Spleen (tissue), 11 donors: Measurements from ENCODE around the gene ANKRD60. TPM values are rescaled to one million over a fixed set of nuclear protein-coding genes. Genes with fewer than 3 reads are reported as not detected.

Source experiments
- DNase-seq: peaks from one replicate; pipeline ENCODE4 v3.0.0-alpha.2; 2020
- H3K27ac ChIP-seq, 8 donors: fragments of 200-600 bp; sonication (generic) in 7 of 8; 1 replicate in 4 of 8; 2 replicates in 4 of 8; pipeline versions ENCODE4 v1.5.0 to v1.8.0; 2016 to 2021; ENCODE audit warnings: inconsistent platforms in 4 of 8, mild to moderate bottlenecking in 4 of 8, moderate library complexity in 1 of 8
- H3K27me3 ChIP-seq, 7 donors: fragments of 200-600 bp; sonication (generic) in 6 of 7; replicated peaks in 1 of 7; 1 replicate in 4 of 7; 2 replicates in 3 of 7; pipeline versions ENCODE4 v1.5.0 to v1.8.0; 2016 to 2021; ENCODE audit warnings: inconsistent platforms in 3 of 7, mild to moderate bottlenecking in 1 of 7
- H3K36me3 ChIP-seq, 6 donors: fragments of 200-600 bp; sonication (generic) in 5 of 6; 1 replicate in 4 of 6; 2 replicates in 2 of 6; pipeline versions ENCODE4 v1.5.0 to v1.8.0; 2016 to 2021; ENCODE audit warnings: inconsistent platforms in 2 of 6
- H3K4me1 ChIP-seq, 6 donors: fragments of 200-600 bp; sonication (generic) in 5 of 6; 1 replicate in 3 of 6; 2 replicates in 3 of 6; pipeline versions ENCODE4 v1.5.0 to v1.8.0; 2016 to 2021; ENCODE audit warnings: inconsistent platforms in 3 of 6
- H3K4me3 ChIP-seq, 8 donors: fragments of 200-600 bp; sonication (generic) in 7 of 8; 1 replicate in 4 of 8; 2 replicates in 4 of 8; pipeline versions ENCODE4 v1.5.0 to v1.8.0; 2016 to 2021; ENCODE audit warnings: inconsistent platforms in 4 of 8, mild to moderate bottlenecking in 4 of 8, moderate library complexity in 2 of 8
- H3K9me3 ChIP-seq, 8 donors: fragments of 200-600 bp; sonication (generic) in 7 of 8; 1 replicate in 4 of 8; 2 replicates in 4 of 8; pipeline versions ENCODE4 v1.5.0 to v1.8.0; 2016 to 2021; ENCODE audit warnings: inconsistent platforms in 4 of 8
- CTCF ChIP-seq, 11 experiments: fragments of 200-600 bp in 7 of 11; fragments of 450-650 bp in 4 of 11; sonication (generic) in 4 of 11; IDR thresholded peaks in 8 of 11; conservative IDR thresholded peaks in 3 of 11; 1 replicate in 7 of 11; 2 replicates in 4 of 11; pipeline versions ENCODE4 v1.4.0 to v1.8.0; 2016 to 2021; ENCODE audit warnings: antibody characterized with exemption in 11 of 11, inconsistent platforms in 4 of 11, mild to moderate bottlenecking in 1 of 11
- POLR2A ChIP-seq, 3 donors: fragments of 450-650 bp; IDR thresholded peaks; one replicate each; pipeline ENCODE4 v1.5.1; 2017; ENCODE audit warnings: antibody characterized with exemption in 3 of 3, mild to moderate bottlenecking in 1 of 3
- POLR2AphosphoS5 ChIP-seq, 3 donors: sonication (generic); formaldehyde crosslinking; IDR thresholded peaks; one replicate each; pipeline ENCODE4 v1.5.1; 2017; ENCODE audit warnings: antibody characterized with exemption in 3 of 3
- WGBS, 5 donors: extraction: QIAGEN DNeasy Blood & Tissue Kit in 3 of 5; methylation state at CpG; one replicate each; pipeline versions ENCODE4 v1.1.5 to v1.1.7; 2013 to 2018; 5-methylcytosine and 5-hydroxymethylcytosine counted together
- intact Hi-C: fragments of 100-400 bp; cut with DNase I; formaldehyde crosslinking; loops from one replicate; pipeline ENCODE4 v1.15.0; 2023; ENCODE audit warnings: low total_unique reads
- polyA plus RNA-seq, 3 donors: library from polyadenylated mRNA; stranded (reverse); fragments of 200-250 nt; gene quantifications; one replicate each; pipeline ENCODE4 v1.2.1, GENCODE V29; 2013
- total RNA-seq, 7 donors: library from RNA; depleted of rRNA in 3 of 7; stranded (reverse); fragments of >200 nt in 3 of 7; fragmentation: NEBNext Ultra II Directional in 4 of 7; extraction: Animal tissue kit (Norgen Biotek cat#: 25700) in 4 of 7; gene quantifications; one replicate each; pipeline versions ENCODE4 v1.1.0 to v1.2.1, GENCODE V29; 2016 to 2021
- donor health status: healthy with polysubstance abuse.
- donor health status: DM: no; HTN: no; CAD: no; lungs with moderate emphysema.
- donor health status: DM: no; HTN: no; CAD: no.
- donor health status: Bipolar disorder and iron deficiency.
- donor health status: healthy.
- donor health status: DM: no; HTN: no; CAD: no.
- donor health status: DM: yes; HTN: yes; CAD: no.

ANKRD60 gene
- total and polyA plus RNA-seq, 10 donors, result not detected

GRCh38 chr20:58267389-58268215 is 39.1 kb upstream of the ANKRD60 start:
- H3K27ac ChIP-seq, result no peak overlapping the region
- peaks cover 0 to 99% (median 39%) of the 10 kb centered on the region in 6 donors for H3K36me3 ChIP-seq
- no peaks in the 10 kb centered on the region for H3K9me3 ChIP-seq
- DNase-seq, result no peak
- H3K4me3 ChIP-seq, result no peak overlapping the region
- intact Hi-C loops, result no loop called here
- TF ChIP-seq POLR2A (IDR thresholded peaks at IDR 0.05) (no peak), CTCF (IDR thresholded peaks at IDR 0.05 in 8 of 11, conservative IDR thresholded peaks at IDR 0.05 in 3 of 11) (no peak), POLR2AphosphoS5 (IDR thresholded peaks at IDR 0.05) (no peak)
- H3K27me3 ChIP-seq, result no peaks in the 10 kb centered on the region
- H3K4me1 ChIP-seq, result peaks cover 0 to 9% (median 4%) of the 10 kb centered on the region in 6 donors
- 82 to 95% (median 91%) methylated on average over 9 of the region's 9 CpGs for WGBS, 5 donors

- Histone ChIP-seq H3K4me1 (peaks cover 0 to 9% (median 4%) of the 10 kb centered on the region in 6 donors), H3K36me3 (peaks cover 0 to 87% (median 31%) of the 10 kb centered on the region in 6 donors), H3K4me3 (no peak overlapping the region), H3K27ac (no peak overlapping the region), H3K27me3 (no peaks in the 10 kb centered on the region), H3K9me3 (no peaks in the 10 kb centered on the region)
- intact Hi-C loops, result no loop called here
- DNase-seq, result no peak
- no peak for TF ChIP-seq POLR2AphosphoS5 (IDR thresholded peaks at IDR 0.05)
- TF ChIP-seq CTCF (IDR thresholded peaks at IDR 0.05 in 8 of 11, conservative IDR thresholded peaks at IDR 0.05 in 3 of 11), result no peak
- no peak for TF ChIP-seq POLR2A (IDR thresholded peaks at IDR 0.05)
- WGBS, 5 donors, result 90 to 95% (median 92%) methylated on average over 6 of the region's 6 CpGs
Measured at GRCh38 chr20:58264271-58264670, 35.8 kb upstream of the ANKRD60 start.

GRCh38 chr20:58261660-58262059 is 33.2 kb upstream of the ANKRD60 start:
- Histone ChIP-seq H3K36me3 (peaks cover 0 to 61% (median 20%) of the 10 kb centered on the region in 6 donors), H3K9me3 (no peaks in the 10 kb centered on the region), H3K4me1 (peaks cover 0 to 13% (median 0%) of the 10 kb centered on the region in 6 donors), H3K4me3 (no peak overlapping the region), H3K27ac (no peak overlapping the region), H3K27me3 (no peaks in the 10 kb centered on the region)
- intact Hi-C loops, result no loop called here
- no peak for TF ChIP-seq POLR2A (IDR thresholded peaks at IDR 0.05)
- no peak for TF ChIP-seq CTCF (IDR thresholded peaks at IDR 0.05 in 8 of 11, conservative IDR thresholded peaks at IDR 0.05 in 3 of 11)
- no peak for TF ChIP-seq POLR2AphosphoS5 (IDR thresholded peaks at IDR 0.05)
- WGBS, 5 donors, result 76 to 91% (median 84%) methylated on average over 3 of the region's 3 CpGs
- no peak for DNase-seq

GRCh38 chr20:58260006-58260405 is 31.6 kb upstream of the ANKRD60 start:
- Histone ChIP-seq H3K4me3 (no peak overlapping the region), H3K9me3 (no peaks in the 10 kb centered on the region), H3K27ac (no peak overlapping the region), H3K36me3 (peaks cover 0 to 44% (median 9%) of the 10 kb centered on the region in 6 donors), H3K4me1 (peaks cover 0 to 19% (median 0%) of the 10 kb centered on the region in 6 donors), H3K27me3 (no peaks in the 10 kb centered on the region)
- intact Hi-C loops, result no loop called here
- DNase-seq, result no peak
- TF ChIP-seq POLR2A (IDR thresholded peaks at IDR 0.05) (no peak), POLR2AphosphoS5 (IDR thresholded peaks at IDR 0.05) (no peak), CTCF (IDR thresholded peaks at IDR 0.05 in 8 of 11, conservative IDR thresholded peaks at IDR 0.05 in 3 of 11) (no peak)
- WGBS, 5 donors, result 88 to 94% (median 92%) methylated on average over 5 of the region's 5 CpGs
